HepG2 (cell line): ENCODE results near the gene TPD52L2. TPM values are rescaled to one million over a fixed set of nuclear protein-coding genes. Genes with fewer than 3 reads are reported as not detected.

Experiments used
- ARID4A ChIP-seq: sonication (generic); formaldehyde crosslinking; IDR thresholded peaks from 2 replicates; pipeline ENCODE4 v1.5.0; 2020; ENCODE audit warnings: mild to moderate bottlenecking, missing genetic modification reagents, borderline replicate concordance
- ATAD3A ChIP-seq: sonication (generic); formaldehyde crosslinking; IDR thresholded peaks from 2 replicates; pipeline ENCODE4 v1.4.0; 2020; ENCODE audit warnings: missing genetic modification reagents
- CHD4 ChIP-seq: fragments of 200-600 bp; sonication (generic); IDR thresholded peaks from 2 replicates; pipeline ENCODE4 v1.7.0; 2017; ENCODE audit warnings: mild to moderate bottlenecking, low read length, borderline replicate concordance
- FOXO4 ChIP-seq: sonication (generic); formaldehyde crosslinking; conservative IDR thresholded peaks from 2 replicates; pipeline ENCODE4 v1.8.1; 2023; ENCODE audit warnings: missing genetic modification reagents
- GLI4 ChIP-seq: sonication (generic); formaldehyde crosslinking; IDR thresholded peaks from 2 replicates; pipeline ENCODE4 v1.5.1; 2020; ENCODE audit warnings: missing genetic modification reagents, mild to moderate bottlenecking, moderate library complexity, borderline replicate concordance
- HNF1B ChIP-seq: sonication (generic); formaldehyde crosslinking; IDR thresholded peaks from 2 replicates; pipeline ENCODE4 v1.5.1; 2020; ENCODE audit warnings: mild to moderate bottlenecking, moderate library complexity, missing genetic modification reagents
- IRF9 ChIP-seq: sonication (generic); formaldehyde crosslinking; IDR thresholded peaks from 2 replicates; pipeline ENCODE4 v1.8.0; 2022; ENCODE audit warnings: missing genetic modification reagents, mild to moderate bottlenecking, borderline replicate concordance
- MTERF4 ChIP-seq: sonication (generic); formaldehyde crosslinking; IDR thresholded peaks from 2 replicates; pipeline ENCODE4 v1.8.0; 2023; ENCODE audit warnings: mild to moderate bottlenecking, missing genetic modification reagents
- POGK ChIP-seq: sonication (generic); formaldehyde crosslinking; conservative IDR thresholded peaks from 2 replicates; pipeline ENCODE4 v1.8.0; 2022; ENCODE audit warnings: mild to moderate bottlenecking, moderate library complexity, missing genetic modification reagents
- SIN3A ChIP-seq: IDR thresholded peaks from 2 replicates; pipeline ENCODE4 v1.6.1; 2011; ENCODE audit warnings: low read depth, mild to moderate bottlenecking, control low read depth, low read length, borderline replicate concordance
- THAP7 ChIP-seq: sonication (generic); formaldehyde crosslinking; IDR thresholded peaks from 2 replicates; pipeline ENCODE4 v1.8.1; 2023; ENCODE audit warnings: mild to moderate bottlenecking, missing genetic modification reagents
- ZNF30 ChIP-seq: sonication (generic); formaldehyde crosslinking; IDR thresholded peaks from 2 replicates; pipeline ENCODE4 v1.5.0; 2020; ENCODE audit warnings: mild to moderate bottlenecking, missing genetic modification reagents
- ZNF564 ChIP-seq: sonication (generic); formaldehyde crosslinking; IDR thresholded peaks from 2 replicates; pipeline ENCODE4 v1.8.1; 2023; ENCODE audit warnings: mild to moderate bottlenecking, missing genetic modification reagents
- ZNF616 ChIP-seq: sonication (generic); formaldehyde crosslinking; IDR thresholded peaks from 2 replicates; pipeline ENCODE4 v1.5.0; 2020; ENCODE audit warnings: low read depth, mild to moderate bottlenecking, missing genetic modification reagents
- polyA plus RNA-seq, 8 experiments: library from polyadenylated mRNA; depleted of rRNA in 3 of 8; stranded (reverse) in 7 of 8; unstranded in 1 of 8; fragments of >200 nt; fragmentation: Illumina TruSeq in 4 of 8; extraction: Trizol in 4 of 8; gene quantifications; 2 replicates each; pipeline versions ENCODE4 v1.2.1 to v1.2.3, GENCODE V29; 2011 to 2016; ENCODE audit warnings: low read depth in 4 of 8, missing spikeins in 1 of 8, mixed read lengths in 1 of 8; ENCODE audit not compliant: insufficient read depth in 1 of 8
- total RNA-seq, 5 experiments: library from RNA; depleted of rRNA; stranded (reverse); fragments of >200 nt; fragmentation: Illumina TruSeq; extraction: Trizol; gene quantifications; 2 replicates each; pipeline ENCODE4 v1.2.3, GENCODE V29; 2016; ENCODE audit warnings: low read depth in 1 of 5

Gene TPD52L2
- total and polyA plus RNA-seq, 2 of the 13 experiments (the other 11 are each of a cell fraction or from before 2014, with no cell fraction given) = 156 to 184 TPM

- TF ChIP-seq ARID4A (CRISPR knock-in tag) (0 out of 2 replicates have a peak, but pooled peaks have one; percentile 30), ZNF616 (CRISPR knock-in tag) (peak; percentile 30; the same call in 1 of the 2 replicates), POGK (CRISPR knock-in tag) (peak; percentile 30; the same call in 1 of the 2 replicates), HNF1B (CRISPR knock-in tag) (peak; percentile 45; the same call in 1 of the 2 replicates), CHD4 (no peak), MTERF4 (CRISPR knock-in tag) (no peak; the same call in 1 of the 2 replicates), ZNF564 (CRISPR knock-in tag) (no peak), ATAD3A (CRISPR knock-in tag) (no peak), FOXO4 (CRISPR knock-in tag) (0 out of 2 replicates have a peak, but pooled peaks have one; percentile 58), THAP7 (CRISPR knock-in tag) (0 out of 2 replicates have a peak, but pooled peaks have one; percentile 9), IRF9 (CRISPR knock-in tag) (0 out of 2 replicates have a peak, but pooled peaks have one; percentile 54), GLI4 (CRISPR knock-in tag) (no peak), ZNF30 (no peak; the same call in 1 of the 2 replicates), SIN3A (0 out of 2 replicates have a peak, but pooled peaks have one; percentile 9)
Measured at GRCh38 chr20:63855363-63856097, 9.5 kb upstream of the TPD52L2 start (continued).
